Right lobe of liver (tissue), 4 donors: Measurements from ENCODE around the gene PTBP2.

ENCODE experiments used
- POLR2A ChIP-seq: fragments of 450-650 bp; IDR thresholded peaks from one replicate; pipeline ENCODE4 v1.6.1; 2017; ENCODE audit warnings: antibody characterized with exemption, mild to moderate bottlenecking
- TF ChIP-seq, protein P1 (sequence below), 4 donors: fragments of 200-600 bp in 3 of 4; fragments of 450-650 bp in 1 of 4; IDR thresholded peaks; one replicate each; pipeline versions ENCODE4 v1.5.1 to v1.8.0; 2016 to 2022; ENCODE audit warnings: antibody characterized with exemption in 4 of 4, mild to moderate bottlenecking in 2 of 4
- donor health status: DM: no; HTN: no; CAD: no.
- donor health status: DM: no; HTN: no; CAD: no.
- donor health status: DM: no; HTN: yes; CAD: no.

DNA sequence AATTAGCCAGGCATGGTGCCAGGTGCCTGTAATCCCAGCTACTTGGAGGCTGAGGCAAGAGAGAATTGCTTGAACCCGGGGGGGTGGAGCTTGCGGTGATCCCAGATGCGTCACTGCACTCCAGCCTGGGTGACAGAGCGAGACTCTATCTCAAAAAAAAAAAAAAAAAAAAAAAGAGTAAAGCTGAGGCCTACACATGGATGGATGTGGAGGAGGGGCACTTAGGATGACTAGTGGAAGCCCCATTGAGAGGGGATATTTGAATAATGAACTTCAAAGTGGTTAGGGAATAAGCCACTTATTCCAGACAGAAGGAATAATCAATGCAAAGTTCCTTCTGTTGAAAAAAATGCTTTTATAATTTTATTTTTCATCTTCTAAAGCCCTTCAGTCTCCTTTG, 51.4 kb downstream of the PTBP2 start:
- TF ChIP-seq, protein P1, sequence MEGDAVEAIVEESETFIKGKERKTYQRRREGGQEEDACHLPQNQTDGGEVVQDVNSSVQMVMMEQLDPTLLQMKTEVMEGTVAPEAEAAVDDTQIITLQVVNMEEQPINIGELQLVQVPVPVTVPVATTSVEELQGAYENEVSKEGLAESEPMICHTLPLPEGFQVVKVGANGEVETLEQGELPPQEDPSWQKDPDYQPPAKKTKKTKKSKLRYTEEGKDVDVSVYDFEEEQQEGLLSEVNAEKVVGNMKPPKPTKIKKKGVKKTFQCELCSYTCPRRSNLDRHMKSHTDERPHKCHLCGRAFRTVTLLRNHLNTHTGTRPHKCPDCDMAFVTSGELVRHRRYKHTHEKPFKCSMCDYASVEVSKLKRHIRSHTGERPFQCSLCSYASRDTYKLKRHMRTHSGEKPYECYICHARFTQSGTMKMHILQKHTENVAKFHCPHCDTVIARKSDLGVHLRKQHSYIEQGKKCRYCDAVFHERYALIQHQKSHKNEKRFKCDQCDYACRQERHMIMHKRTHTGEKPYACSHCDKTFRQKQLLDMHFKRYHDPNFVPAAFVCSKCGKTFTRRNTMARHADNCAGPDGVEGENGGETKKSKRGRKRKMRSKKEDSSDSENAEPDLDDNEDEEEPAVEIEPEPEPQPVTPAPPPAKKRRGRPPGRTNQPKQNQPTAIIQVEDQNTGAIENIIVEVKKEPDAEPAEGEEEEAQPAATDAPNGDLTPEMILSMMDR (IDR thresholded peaks at IDR 0.05): no peak
- no peak for TF ChIP-seq POLR2A
